ENCODE measurements around the gene ATRX.

DNA sequence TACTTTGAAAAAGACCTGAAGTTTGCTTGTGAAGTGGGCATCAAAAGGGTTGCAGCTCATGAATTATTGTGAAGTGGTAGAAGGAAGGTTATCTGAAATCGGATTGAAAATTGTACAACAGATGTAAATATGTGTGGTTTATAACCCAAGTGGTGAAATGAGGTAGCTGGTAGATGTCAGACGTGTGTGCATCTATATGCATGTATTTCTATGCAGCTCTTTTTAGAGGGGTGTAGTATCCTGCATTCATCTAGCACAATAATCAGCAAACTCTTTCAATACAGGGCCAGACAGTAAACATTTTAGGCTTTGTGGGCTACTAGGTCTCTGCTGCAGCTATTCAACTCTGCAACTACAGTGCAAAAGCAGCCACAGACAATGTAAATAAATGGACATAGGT is 9.4 kb downstream of the ATRX start:
- TF ChIP-seq POLR2A (IDR thresholded peaks at IDR 0.05): no peak
- TF ChIP-seq, protein P1, sequence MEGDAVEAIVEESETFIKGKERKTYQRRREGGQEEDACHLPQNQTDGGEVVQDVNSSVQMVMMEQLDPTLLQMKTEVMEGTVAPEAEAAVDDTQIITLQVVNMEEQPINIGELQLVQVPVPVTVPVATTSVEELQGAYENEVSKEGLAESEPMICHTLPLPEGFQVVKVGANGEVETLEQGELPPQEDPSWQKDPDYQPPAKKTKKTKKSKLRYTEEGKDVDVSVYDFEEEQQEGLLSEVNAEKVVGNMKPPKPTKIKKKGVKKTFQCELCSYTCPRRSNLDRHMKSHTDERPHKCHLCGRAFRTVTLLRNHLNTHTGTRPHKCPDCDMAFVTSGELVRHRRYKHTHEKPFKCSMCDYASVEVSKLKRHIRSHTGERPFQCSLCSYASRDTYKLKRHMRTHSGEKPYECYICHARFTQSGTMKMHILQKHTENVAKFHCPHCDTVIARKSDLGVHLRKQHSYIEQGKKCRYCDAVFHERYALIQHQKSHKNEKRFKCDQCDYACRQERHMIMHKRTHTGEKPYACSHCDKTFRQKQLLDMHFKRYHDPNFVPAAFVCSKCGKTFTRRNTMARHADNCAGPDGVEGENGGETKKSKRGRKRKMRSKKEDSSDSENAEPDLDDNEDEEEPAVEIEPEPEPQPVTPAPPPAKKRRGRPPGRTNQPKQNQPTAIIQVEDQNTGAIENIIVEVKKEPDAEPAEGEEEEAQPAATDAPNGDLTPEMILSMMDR (IDR thresholded peaks at IDR 0.05): no peak

Measured in testis (tissue), 2 donors.